AG04449 (cell line): ENCODE results near the gene HDGFL3.

Experiments used
- CTCF ChIA-PET: fragments of 350-600 bp; formaldehyde crosslinking; extraction: SDS; loops from one replicate; lab custom pipeline; 2021; ENCODE audit warnings: antibody characterized with exemption; lab: Yijun Ruan, JAX
- POLR2A ChIA-PET: fragments of 400-600, 350-600 bp; formaldehyde crosslinking; extraction: SDS; loops from one replicate; lab custom pipeline; 2020; ENCODE audit warnings: antibody characterized with exemption, inconsistent platforms; lab: Yijun Ruan, JAX
- DNase-seq: peaks from one replicate; pipeline ENCODE4 v3.0.0-alpha.2; 2010; ENCODE audit warnings: low read depth, low spot score
- H3K4me3 ChIP-seq: 2 replicates; pipeline ENCODE4 v1.5.1; 2011; ENCODE audit warnings: low read depth, mild to moderate bottlenecking, control low read depth, low read length
- CTCF ChIP-seq: IDR thresholded peaks from one replicate; pipeline ENCODE4 v1.5.1; 2011; ENCODE audit warnings: mild to moderate bottlenecking, moderate library complexity, low read length, control low read depth, inconsistent platforms; ENCODE audit not compliant: insufficient read depth; ENCODE audit errors: missing control alignments

The HDGFL3 gene

GRCh38 chr15:83118291-83118827 lies 89.3 kb downstream of the HDGFL3 start:
- DNase-seq = no peak
- H3K4me3 ChIP-seq = no peak overlapping the region
- ChIA-PET POLR2A (no interaction called here), CTCF (no interaction called here)
- TF ChIP-seq CTCF = no peak

- TF ChIP-seq CTCF = no peak
- DNase-seq = no peak
- POLR2A ChIA-PET = no interaction called here
- no peak overlapping the region for H3K4me3 ChIP-seq
- CTCF ChIA-PET = interaction anchor here (1.1 kb wide), 1 partner anchor 9 kb away, joined by 5 read pairs; the partner anchor contains the start of gene TM6SF1
These were observed 91.6 kb downstream of the HDGFL3 start for GRCh38 chr15:83115831-83116565.

GRCh38 chr15:83115410-83115809 lies 92.2 kb downstream of the HDGFL3 start:
- no peak for DNase-seq
- no peak for TF ChIP-seq CTCF
- no peak overlapping the region for H3K4me3 ChIP-seq
- POLR2A ChIA-PET = no interaction called here
- CTCF ChIA-PET = no interaction called here

DNA sequence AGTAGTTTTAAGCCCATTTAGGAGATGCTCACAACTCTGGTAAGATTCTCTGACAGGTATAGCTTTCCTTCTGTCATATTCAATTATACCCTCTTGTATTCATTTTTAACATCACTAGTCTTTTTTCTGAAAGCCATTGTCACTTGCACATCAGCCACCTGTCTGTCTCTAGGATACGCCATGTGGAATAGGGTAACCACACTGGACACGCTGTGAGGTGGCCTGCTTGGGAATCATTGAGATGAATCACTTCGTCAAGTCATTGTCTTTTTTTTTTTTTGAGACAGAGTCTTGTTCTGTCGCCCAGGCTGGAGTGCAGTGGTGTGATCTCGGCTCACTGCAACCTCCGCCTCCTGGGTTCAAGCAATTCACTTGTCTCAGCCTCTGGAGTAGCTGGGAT lies 92.8 kb downstream of the HDGFL3 start:
- TF ChIP-seq CTCF = no peak
- DNase-seq = no peak
- no peak overlapping the region for H3K4me3 ChIP-seq
- ChIA-PET CTCF (no interaction called here), POLR2A (no interaction called here)

DNA sequence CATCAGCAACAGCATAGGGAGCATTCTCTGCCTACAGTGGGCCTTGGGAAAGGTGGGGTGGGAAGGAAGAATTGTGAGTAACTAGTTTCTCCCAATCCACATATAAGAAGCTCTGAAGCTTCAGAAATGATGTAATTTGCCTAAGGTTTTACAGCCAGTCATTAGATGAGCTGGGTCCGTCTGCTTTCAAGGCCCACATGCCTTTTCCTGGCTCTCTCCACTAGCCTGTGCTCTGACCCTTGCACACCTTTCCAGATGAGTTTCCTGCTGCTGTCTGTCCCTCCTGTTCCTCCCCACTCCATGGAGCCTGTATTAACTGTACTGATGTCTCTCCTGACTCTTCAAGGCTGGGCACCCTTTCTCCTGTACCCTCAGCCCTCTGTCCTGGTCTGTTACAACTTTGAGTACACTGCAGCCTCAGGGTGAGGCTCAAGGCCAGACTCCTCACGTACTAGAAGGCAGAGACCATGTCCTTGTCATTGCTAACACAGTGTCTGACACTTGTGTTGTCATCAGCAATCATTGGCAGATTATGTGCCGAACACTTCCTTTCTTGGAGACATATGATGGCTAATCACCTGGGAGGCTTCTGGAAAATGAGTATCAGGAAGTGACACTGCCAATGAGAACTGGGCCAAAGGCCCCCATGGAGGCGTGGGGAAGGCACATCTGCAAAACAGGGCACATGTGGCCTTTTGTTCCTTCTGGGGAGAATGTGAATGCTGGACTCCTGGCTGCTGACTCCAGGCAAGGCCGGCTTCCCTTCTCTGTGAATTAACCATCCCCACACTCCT lies 93.5 kb downstream of the HDGFL3 start:
- no peak for DNase-seq
- H3K4me3 ChIP-seq = no peak overlapping the region
- POLR2A ChIA-PET = no interaction called here
- CTCF ChIA-PET = no interaction called here
- no peak for TF ChIP-seq CTCF

DNA sequence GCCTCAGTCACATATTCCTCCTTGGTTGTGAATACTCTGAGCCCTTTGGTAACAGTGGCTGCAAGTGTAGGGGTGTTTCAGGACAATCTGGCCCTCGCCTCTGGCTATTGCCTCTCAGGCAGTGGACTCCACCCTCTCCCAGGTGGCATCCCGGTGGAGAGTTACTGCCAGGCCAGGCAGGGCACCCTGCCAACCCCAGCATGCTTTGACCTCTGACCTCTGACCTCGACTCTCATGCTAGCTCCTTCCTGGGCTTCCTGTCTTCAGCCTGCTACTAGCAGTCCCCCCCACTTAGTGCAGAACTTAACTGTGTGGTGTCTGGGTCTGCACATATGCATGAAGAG lies 94.7 kb downstream of the HDGFL3 start:
- H3K4me3 ChIP-seq = no peak overlapping the region
- ChIA-PET POLR2A (no interaction called here), CTCF (interaction anchor here (1.1 to 1.9 kb wide), 2 partner anchors 69 to 102 kb away, joined by 3 to 9 read pairs; partner anchors contain the start of gene C15orf40)
- DNase-seq = no peak
- TF ChIP-seq CTCF = no peak
